IMR-90 (cell line): ENCODE data around the gene DMD.

Experiments used
- BHLHE40 ChIP-seq: fragments of 150-350 bp; IDR thresholded peaks from 2 replicates; pipeline ENCODE4 v1.6.1; 2016; ENCODE audit warnings: mild to moderate bottlenecking, low read depth, low read length
- CEBPB ChIP-seq: IDR thresholded peaks from 2 replicates; pipeline ENCODE4 v1.6.1; 2012; ENCODE audit warnings: low read depth, low read length, improper control_type of control experiment
- CTCF ChIP-seq: conservative IDR thresholded peaks from 2 replicates; pipeline ENCODE4 v1.5.1; 2012; ENCODE audit warnings: mild to moderate bottlenecking, low read depth, low read length, improper control_type of control experiment
- ELK1 ChIP-seq: fragments of 150-350 bp; IDR thresholded peaks from 2 replicates; pipeline ENCODE4 v1.6.1; 2016; ENCODE audit warnings: low read depth, mild to moderate bottlenecking, low read length, moderate library complexity, borderline replicate concordance
- FOS ChIP-seq: fragments of 150-350 bp; IDR thresholded peaks from 2 replicates; pipeline ENCODE4 v1.6.1; 2016; ENCODE audit warnings: low read depth, low read length
- MAFK ChIP-seq: IDR thresholded peaks from 2 replicates; pipeline ENCODE4 v1.6.1; 2012; ENCODE audit warnings: low read depth, low read length, improper control_type of control experiment
- MAZ ChIP-seq: IDR thresholded peaks from 2 replicates; pipeline ENCODE4 v1.6.1; 2012; ENCODE audit warnings: low read depth, mild to moderate bottlenecking, low read length, improper control_type of control experiment, moderate library complexity, borderline replicate concordance
- POLR2A ChIP-seq: IDR thresholded peaks from 2 replicates; pipeline ENCODE4 v1.6.1; 2012; ENCODE audit warnings: mild to moderate bottlenecking, low read depth, low read length
- RAD21 ChIP-seq: IDR thresholded peaks from 2 replicates; pipeline ENCODE4 v1.6.1; 2012; ENCODE audit warnings: low read length, improper control_type of control experiment
- RFX5 ChIP-seq: IDR thresholded peaks from 2 replicates; pipeline ENCODE4 v1.8.0; 2012; ENCODE audit warnings: low read depth, mild to moderate bottlenecking, low read length, moderate library complexity
- SMC3 ChIP-seq: fragments of 150-350 bp; IDR thresholded peaks from 2 replicates; pipeline ENCODE4 v1.6.1; 2016; ENCODE audit warnings: low read depth, mild to moderate bottlenecking, antibody characterized with exemption, low read length, moderate library complexity

- TF ChIP-seq FOS (no peak), CTCF (no peak), RAD21 (no peak), BHLHE40 (no peak), MAFK (no peak), RFX5 (no peak), MAZ (no peak), POLR2A (no peak), ELK1 (no peak), CEBPB (no peak), SMC3 (no peak)
Observed at GRCh38 chrX:31071262-31071661, 2140.1 kb downstream of the DMD start.
